Osteocyte (in vitro differentiated cells): ENCODE measurements around the gene TRIP6. TPM values are rescaled to one million over a fixed set of nuclear protein-coding genes. Genes with fewer than 3 reads are reported as not detected.
"Not testable (repeated sequence)": the region's sequence is repeated elsewhere in the genome, so short reads cannot be mapped to it uniquely, and the experiment has no call there.

Source experiments
- DNase-seq: peaks from one replicate; pipeline ENCODE4 v3.0.0; 2021; ENCODE audit warnings: mixed read lengths; ENCODE audit not compliant: unreplicated experiment; ENCODE audit errors: extremely low spot score
- H3K27ac Mint-ChIP-seq: one replicate; pipeline ENCODE4 v1.8.0; 2021; ENCODE audit warnings: mild to moderate bottlenecking, mixed read lengths; ENCODE audit not compliant: unreplicated experiment
- H3K27me3 Mint-ChIP-seq: one replicate; pipeline ENCODE4 v1.8.0; 2021; ENCODE audit warnings: mixed read lengths; ENCODE audit not compliant: unreplicated experiment
- H3K36me3 Mint-ChIP-seq: one replicate; pipeline ENCODE4 v1.8.0; 2021; ENCODE audit warnings: mixed read lengths; ENCODE audit not compliant: unreplicated experiment
- H3K4me1 Mint-ChIP-seq: one replicate; pipeline ENCODE4 v1.8.0; 2021; ENCODE audit warnings: mixed read lengths; ENCODE audit not compliant: unreplicated experiment
- H3K4me3 Mint-ChIP-seq: one replicate; pipeline ENCODE4 v1.8.0; 2021; ENCODE audit warnings: mild to moderate bottlenecking, moderate library complexity, mixed read lengths; ENCODE audit not compliant: unreplicated experiment
- H3K9me3 Mint-ChIP-seq: one replicate; pipeline ENCODE4 v1.8.0; 2021; ENCODE audit warnings: mixed read lengths; ENCODE audit not compliant: unreplicated experiment
- CTCF ChIP-seq: fragments of 200-600 bp; sonication (generic); IDR thresholded peaks from 2 replicates; pipeline ENCODE4 v1.5.0; 2021; ENCODE audit warnings: antibody characterized with exemption, mild to moderate bottlenecking, moderate library complexity
- total RNA-seq: library from RNA; stranded (reverse); gene quantifications from 2 replicates; pipeline ENCODE4 v1.2.1, GENCODE V29; 2021

TRIP6 gene
- total RNA-seq, 1 donor from 2014 or later: 123 TPM

GRCh38 chr7:100840470-100841100 lies 26.6 kb upstream of the TRIP6 start:
- DNase-seq: no peak
- Mint-ChIP-seq H3K9me3 (no peaks in the 10 kb centered on the region), H3K4me1 (peaks cover 15% of the 10 kb centered on the region), H3K4me3 (no peak overlapping the region), H3K27me3 (no peaks in the 10 kb centered on the region), H3K27ac (no peak overlapping the region), H3K36me3 (no peaks in the 10 kb centered on the region)
- TF ChIP-seq CTCF: no peak

GRCh38 chr7:100847360-100847759 lies 19.8 kb upstream of the TRIP6 start:
- no peaks in the 10 kb centered on the region for H3K36me3 Mint-ChIP-seq
- H3K4me3 Mint-ChIP-seq: no peak overlapping the region
- TF ChIP-seq CTCF: no peak
- no peak for DNase-seq
- H3K9me3 Mint-ChIP-seq: no peaks in the 10 kb centered on the region
- no peak overlapping the region for H3K27ac Mint-ChIP-seq
- peaks cover 4% of the 10 kb centered on the region for H3K4me1 Mint-ChIP-seq
- H3K27me3 Mint-ChIP-seq: no peaks in the 10 kb centered on the region

- peak within 1 kb of the TSS; percentile 86 for H3K4me3 Mint-ChIP-seq
- TF ChIP-seq CTCF: peak; percentile 99
- no peaks in the 10 kb centered on the region for H3K9me3 Mint-ChIP-seq
- no peaks in the 10 kb centered on the region for H3K27me3 Mint-ChIP-seq
- no peak within 1 kb of the TSS for H3K27ac Mint-ChIP-seq
- H3K36me3 Mint-ChIP-seq: no peaks in the 10 kb centered on the region
- peak; percentile 96 for DNase-seq
- H3K4me1 Mint-ChIP-seq: peaks cover 13% of the 10 kb centered on the region
Measured at GRCh38 chr7:100852048-100852872, 14.9 kb upstream of the TRIP6 start, which contains the start of gene SLC12A9. Gene SLC12A9 (plus strand): TSS chr7:100852713. CDS start chr7:100854198, 1,485 bp downstream.

- TF ChIP-seq CTCF: no peak
- Mint-ChIP-seq H3K36me3 (no peaks in the 10 kb centered on the region), H3K4me3 (no peak overlapping the region)
Measured at GRCh38 chr7:100854146-100854895, 12.9 kb upstream of the TRIP6 start.

GRCh38 chr7:100854899-100855298 lies 12.3 kb upstream of the TRIP6 start:
- not testable (repeated sequence) for H3K27me3 Mint-ChIP-seq, H3K9me3 Mint-ChIP-seq, H3K36me3 Mint-ChIP-seq, H3K27ac Mint-ChIP-seq, DNase-seq, H3K4me3 Mint-ChIP-seq
- peaks cover 14% of the 10 kb centered on the region for H3K4me1 Mint-ChIP-seq

More at GRCh38 chr7:100854146-100854895, 12.9 kb upstream of the TRIP6 start:
- Mint-ChIP-seq H3K4me1 (peaks cover 14% of the 10 kb centered on the region), H3K27me3 (no peaks in the 10 kb centered on the region), H3K9me3 (no peaks in the 10 kb centered on the region), H3K27ac (no peak overlapping the region)
- DNase-seq: no peak
